T-helper 22 cell (primary cell): ENCODE results near the gene DOCK4.

ENCODE experiments used
- DNase-seq: peaks from one replicate; pipeline ENCODE4 v3.0.0-alpha.2; 2020; ENCODE audit warnings: low read depth

Gene DOCK4

GRCh38 chr7:112052498-112052897 lies 153.7 kb downstream of the DOCK4 start:
- no peak for DNase-seq

GRCh38 chr7:112050250-112050881 lies 155.8 kb downstream of the DOCK4 start:
- DNase-seq: no peak

- DNase-seq: no peak
Measured at GRCh38 chr7:112049555-112050249, 156.5 kb downstream of the DOCK4 start.

GRCh38 chr7:112047421-112047820 lies 158.8 kb downstream of the DOCK4 start:
- DNase-seq: no peak

- no peak for DNase-seq
Measured at GRCh38 chr7:112045222-112045621, 161.0 kb downstream of the DOCK4 start.

- no peak for DNase-seq
Measured at GRCh38 chr7:112042631-112043030, 163.6 kb downstream of the DOCK4 start.

- no peak for DNase-seq
Measured at GRCh38 chr7:112038353-112038752, 167.8 kb downstream of the DOCK4 start.

- no peak for DNase-seq
Measured at GRCh38 chr7:112036071-112036470, 170.1 kb downstream of the DOCK4 start.

- DNase-seq: no peak
Measured at GRCh38 chr7:112031689-112032088, 174.5 kb downstream of the DOCK4 start.

- DNase-seq: no peak
Measured at GRCh38 chr7:112025556-112025955, 180.6 kb downstream of the DOCK4 start.

- no peak for DNase-seq
Measured at GRCh38 chr7:112023786-112024185, 182.4 kb downstream of the DOCK4 start.

GRCh38 chr7:112023282-112023681 lies 182.9 kb downstream of the DOCK4 start:
- DNase-seq: no peak

- DNase-seq: no peak
Measured at GRCh38 chr7:112022128-112022527, 184.1 kb downstream of the DOCK4 start.

- no peak for DNase-seq
Measured at GRCh38 chr7:112021379-112022044, 184.7 kb downstream of the DOCK4 start.

- no peak for DNase-seq
Measured at GRCh38 chr7:112020800-112021199, 185.4 kb downstream of the DOCK4 start.

- DNase-seq: no peak
Measured at GRCh38 chr7:112019932-112020331, 186.3 kb downstream of the DOCK4 start.

GRCh38 chr7:112018305-112019030 lies 187.7 kb downstream of the DOCK4 start:
- DNase-seq: no peak

- DNase-seq: no peak
Measured at GRCh38 chr7:112015146-112015545, 191.1 kb downstream of the DOCK4 start.

- no peak for DNase-seq
Measured at GRCh38 chr7:112014347-112014746, 191.9 kb downstream of the DOCK4 start.

GRCh38 chr7:112013274-112013673 lies 192.9 kb downstream of the DOCK4 start:
- no peak for DNase-seq

- no peak for DNase-seq
Measured at GRCh38 chr7:112012242-112012641, 194.0 kb downstream of the DOCK4 start.

- no peak for DNase-seq
Measured at GRCh38 chr7:112010994-112011393, 195.2 kb downstream of the DOCK4 start.

GRCh38 chr7:112010109-112010508 lies 196.1 kb downstream of the DOCK4 start:
- DNase-seq: no peak
